ENCODE results near the gene CTAGE9. TPM values are rescaled to one million over a fixed set of nuclear protein-coding genes. Genes with fewer than 3 reads are reported as not detected.

CTAGE9 gene
- total RNA-seq, 1 experiment from 2014 or later: not detected

- Mint-ChIP-seq H3K4me1 (ENCODE audit: low read depth, unreplicated experiment) (no peaks in the 10 kb centered on the region), H3K27me3 (ENCODE audit: unreplicated experiment) (peaks cover 7% of the 10 kb centered on the region), H3K27ac (ENCODE audit: unreplicated experiment) (no peak overlapping the region), H3K4me3 (ENCODE audit: low read depth, unreplicated experiment) (no peak overlapping the region), H3K9me3 (ENCODE audit: low read depth, unreplicated experiment) (no peaks in the 10 kb centered on the region), H3K36me3 (ENCODE audit: insufficient read depth, unreplicated experiment) (no peaks in the 10 kb centered on the region)
- DNase-seq: no peak
- TF ChIP-seq, protein P1, sequence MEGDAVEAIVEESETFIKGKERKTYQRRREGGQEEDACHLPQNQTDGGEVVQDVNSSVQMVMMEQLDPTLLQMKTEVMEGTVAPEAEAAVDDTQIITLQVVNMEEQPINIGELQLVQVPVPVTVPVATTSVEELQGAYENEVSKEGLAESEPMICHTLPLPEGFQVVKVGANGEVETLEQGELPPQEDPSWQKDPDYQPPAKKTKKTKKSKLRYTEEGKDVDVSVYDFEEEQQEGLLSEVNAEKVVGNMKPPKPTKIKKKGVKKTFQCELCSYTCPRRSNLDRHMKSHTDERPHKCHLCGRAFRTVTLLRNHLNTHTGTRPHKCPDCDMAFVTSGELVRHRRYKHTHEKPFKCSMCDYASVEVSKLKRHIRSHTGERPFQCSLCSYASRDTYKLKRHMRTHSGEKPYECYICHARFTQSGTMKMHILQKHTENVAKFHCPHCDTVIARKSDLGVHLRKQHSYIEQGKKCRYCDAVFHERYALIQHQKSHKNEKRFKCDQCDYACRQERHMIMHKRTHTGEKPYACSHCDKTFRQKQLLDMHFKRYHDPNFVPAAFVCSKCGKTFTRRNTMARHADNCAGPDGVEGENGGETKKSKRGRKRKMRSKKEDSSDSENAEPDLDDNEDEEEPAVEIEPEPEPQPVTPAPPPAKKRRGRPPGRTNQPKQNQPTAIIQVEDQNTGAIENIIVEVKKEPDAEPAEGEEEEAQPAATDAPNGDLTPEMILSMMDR (IDR thresholded peaks at IDR 0.05; ENCODE audit: unreplicated experiment): no peak
- intact Hi-C loops (cut with micrococcal nuclease; ENCODE audit: unreplicated experiment): no loop called here
- CTCF ChIA-PET: no interaction called here
- no TSS peak for BruUV-seq (replicated peaks)
Observed at GRCh38 chr6:131682442-131682841, 28.4 kb downstream of the CTAGE9 start.

DNA sequence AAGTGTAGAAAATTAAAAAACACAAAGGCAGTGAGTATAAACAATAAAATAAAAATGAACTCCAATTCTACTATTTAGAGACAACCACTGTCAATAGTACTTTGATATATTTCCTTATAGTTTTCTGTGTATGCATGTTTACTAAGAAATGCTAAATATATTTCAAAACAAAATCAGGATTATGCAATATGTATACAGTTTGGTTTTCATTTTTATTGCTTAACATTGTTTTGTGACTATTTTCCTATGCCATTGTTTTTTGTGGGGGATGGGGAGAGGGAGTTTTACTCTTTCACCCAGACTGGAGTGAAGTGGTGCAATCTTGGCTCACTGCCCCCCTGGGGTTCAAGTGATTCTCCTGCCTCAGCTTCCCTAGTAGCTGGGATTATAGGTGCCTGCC, 29.2 kb downstream of the CTAGE9 start:
- peaks cover 7% of the 10 kb centered on the region for H3K27me3 Mint-ChIP-seq (ENCODE audit: unreplicated experiment)
- no peaks in the 10 kb centered on the region for H3K4me1 Mint-ChIP-seq (ENCODE audit: low read depth, unreplicated experiment)
- TF ChIP-seq, protein P1 (IDR thresholded peaks at IDR 0.05; ENCODE audit: unreplicated experiment): no peak
- no peaks in the 10 kb centered on the region for H3K36me3 Mint-ChIP-seq (ENCODE audit: insufficient read depth, unreplicated experiment)
- H3K27ac Mint-ChIP-seq (ENCODE audit: unreplicated experiment): no peak overlapping the region
- no peaks in the 10 kb centered on the region for H3K9me3 Mint-ChIP-seq (ENCODE audit: low read depth, unreplicated experiment)
- no peak overlapping the region for H3K4me3 Mint-ChIP-seq (ENCODE audit: low read depth, unreplicated experiment)
- intact Hi-C loops (cut with micrococcal nuclease; ENCODE audit: unreplicated experiment): no loop called here
- no peak for DNase-seq
- BruUV-seq (replicated peaks): no TSS peak
- CTCF ChIA-PET: no interaction called here

- no peaks in the 10 kb centered on the region for H3K9me3 Mint-ChIP-seq (ENCODE audit: low read depth, unreplicated experiment)
- TF ChIP-seq, protein P1 (IDR thresholded peaks at IDR 0.05; ENCODE audit: unreplicated experiment): no peak
- no peak for DNase-seq
- BruUV-seq (replicated peaks): no TSS peak
- no peaks in the 10 kb centered on the region for H3K4me1 Mint-ChIP-seq (ENCODE audit: low read depth, unreplicated experiment)
- intact Hi-C loops (cut with micrococcal nuclease; ENCODE audit: unreplicated experiment): no loop called here
- CTCF ChIA-PET: no interaction called here
- H3K36me3 Mint-ChIP-seq (ENCODE audit: insufficient read depth, unreplicated experiment): no peaks in the 10 kb centered on the region
- H3K27me3 Mint-ChIP-seq (ENCODE audit: unreplicated experiment): peaks cover 7% of the 10 kb centered on the region
- no peak overlapping the region for H3K4me3 Mint-ChIP-seq (ENCODE audit: low read depth, unreplicated experiment)
- H3K27ac Mint-ChIP-seq (ENCODE audit: unreplicated experiment): no peak overlapping the region
Observed at GRCh38 chr6:131680868-131681267, 29.9 kb downstream of the CTAGE9 start.

DNA sequence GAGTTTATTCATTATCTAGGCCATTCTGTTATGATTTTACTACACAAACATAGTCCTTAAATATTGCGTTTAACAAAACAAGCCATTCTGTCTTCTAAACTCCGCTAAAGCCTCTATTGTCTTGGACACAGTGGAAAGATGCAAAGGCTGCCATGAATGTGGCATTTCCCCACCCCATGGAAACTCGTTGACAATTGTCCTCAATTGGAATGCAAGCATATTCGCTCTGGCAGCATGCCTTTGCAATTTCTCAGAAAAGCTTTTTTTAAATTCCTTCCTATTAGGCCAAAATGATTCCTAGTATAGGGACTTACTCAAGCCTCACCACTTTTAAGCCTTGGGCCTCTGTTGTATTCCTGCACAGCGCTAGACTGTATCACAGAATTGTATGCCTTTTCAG, 32.4 kb downstream of the CTAGE9 start:
- no TSS peak for BruUV-seq (replicated peaks)
- TF ChIP-seq, protein P1 (IDR thresholded peaks at IDR 0.05; ENCODE audit: unreplicated experiment): no peak

More for the DNA sequence above, 32.4 kb downstream of the CTAGE9 start:
- no peak for DNase-seq
- intact Hi-C loops (cut with micrococcal nuclease; ENCODE audit: unreplicated experiment): no loop called here
- H3K36me3 Mint-ChIP-seq (ENCODE audit: insufficient read depth, unreplicated experiment): no peaks in the 10 kb centered on the region
- CTCF ChIA-PET: no interaction called here
- no peaks in the 10 kb centered on the region for H3K4me1 Mint-ChIP-seq (ENCODE audit: low read depth, unreplicated experiment)
- no peak overlapping the region for H3K27ac Mint-ChIP-seq (ENCODE audit: unreplicated experiment)
- H3K27me3 Mint-ChIP-seq (ENCODE audit: unreplicated experiment): peaks cover 7% of the 10 kb centered on the region
- no peaks in the 10 kb centered on the region for H3K9me3 Mint-ChIP-seq (ENCODE audit: low read depth, unreplicated experiment)
- H3K4me3 Mint-ChIP-seq (ENCODE audit: low read depth, unreplicated experiment): no peak overlapping the region

Data from Calu3 (cell line).